Myocyte (in vitro differentiated cells): ENCODE results near the gene EXOC7. TPM values are rescaled to one million over a fixed set of nuclear protein-coding genes. Genes with fewer than 3 reads are reported as not detected.

Experiments used
- DNase-seq: peaks from one replicate; pipeline ENCODE4 v3.0.0-alpha.2; 2012; ENCODE audit warnings: low read depth
- polyA plus RNA-seq: library from polyadenylated mRNA; unstranded; fragments of >200 nt; gene quantifications from one replicate; pipeline ENCODE4 v1.2.1, GENCODE V29; 2012; ENCODE audit warnings: missing spikeins
- total RNA-seq: library from RNA; depleted of rRNA; stranded (reverse); fragments of >200 nt; gene quantifications from 2 replicates; pipeline ENCODE4 v1.2.3, GENCODE V29; 2014

The EXOC7 gene
- total RNA-seq, result 86.2 and 104 TPM in 2 replicates
- polyA plus RNA-seq, result 104 TPM

- peak; percentile 95 for DNase-seq
Observed at GRCh38 chr17:76103274-76104139, at the start of gene EXOC7. TSS of gene EXOC7 (minus strand) at chr17:76103787. CDS start at chr17:76103692, 95 bp downstream.

DNA sequence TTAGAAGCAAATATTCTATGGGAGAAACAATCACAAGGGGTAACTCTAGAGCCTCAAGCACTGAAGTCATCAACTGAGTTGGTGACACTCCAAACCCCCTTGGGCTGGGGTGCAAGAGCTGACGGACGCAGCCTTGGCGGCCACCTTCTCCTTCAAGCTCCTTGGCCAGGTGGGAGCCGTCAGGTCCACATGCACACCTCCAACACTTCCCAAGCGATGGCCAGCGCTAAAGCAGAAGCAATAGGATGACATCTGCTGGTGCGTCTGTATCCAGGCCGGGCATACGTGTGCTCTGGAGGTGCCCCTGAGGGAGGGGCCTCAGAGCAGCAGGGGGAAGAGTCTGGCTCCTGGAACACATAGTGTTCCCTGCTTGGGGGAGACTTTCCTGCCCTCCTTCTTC, 49.6 kb upstream of the EXOC7 start:
- no peak for DNase-seq

DNA sequence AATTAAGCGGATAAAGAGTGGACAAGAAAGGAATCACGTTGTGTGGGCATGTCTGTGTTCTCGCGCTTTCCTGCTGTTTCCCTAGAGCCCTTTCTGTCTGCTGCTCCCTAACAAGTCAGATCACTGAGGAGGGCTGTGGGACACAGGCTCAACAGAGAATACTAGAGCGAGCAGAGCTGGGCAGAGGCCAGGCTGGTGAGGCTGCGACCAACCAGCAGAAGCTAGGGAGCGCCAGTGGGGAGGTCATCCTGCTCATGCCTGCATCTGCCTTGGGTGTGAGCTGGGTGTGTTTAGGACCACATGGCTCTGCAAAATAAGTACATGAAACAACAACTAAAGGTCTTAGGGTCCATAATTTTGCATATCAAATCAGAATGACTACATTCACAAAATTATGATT, 49.0 kb upstream of the EXOC7 start:
- no peak for DNase-seq

DNA sequence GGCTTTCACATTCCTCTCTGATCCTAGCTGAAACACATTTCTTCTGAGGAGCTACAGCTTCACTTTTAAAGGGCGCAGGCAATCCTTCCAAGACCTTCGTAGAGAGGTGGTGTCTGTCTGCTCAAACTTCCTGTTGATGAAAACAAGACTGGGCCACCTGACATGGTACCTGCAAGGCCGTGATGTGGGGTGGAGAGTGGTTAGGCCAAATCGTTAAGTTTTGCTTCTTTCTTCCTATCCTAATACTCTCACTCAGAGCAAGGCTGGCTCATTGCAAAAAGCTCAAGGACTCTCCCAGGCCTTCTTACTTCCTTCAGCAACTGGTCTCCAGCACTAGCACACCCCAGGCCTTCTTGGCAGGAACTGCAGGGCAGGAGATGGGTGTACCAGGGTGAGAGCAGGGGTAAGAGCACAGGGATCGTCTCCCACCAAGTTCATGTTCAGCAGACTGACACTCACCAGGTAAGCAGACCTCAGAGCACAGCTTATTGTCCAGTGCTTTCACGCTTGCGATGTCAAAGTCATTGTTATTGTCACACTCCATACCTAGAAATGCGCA, 48.4 kb upstream of the EXOC7 start:
- DNase-seq, result no peak

DNA sequence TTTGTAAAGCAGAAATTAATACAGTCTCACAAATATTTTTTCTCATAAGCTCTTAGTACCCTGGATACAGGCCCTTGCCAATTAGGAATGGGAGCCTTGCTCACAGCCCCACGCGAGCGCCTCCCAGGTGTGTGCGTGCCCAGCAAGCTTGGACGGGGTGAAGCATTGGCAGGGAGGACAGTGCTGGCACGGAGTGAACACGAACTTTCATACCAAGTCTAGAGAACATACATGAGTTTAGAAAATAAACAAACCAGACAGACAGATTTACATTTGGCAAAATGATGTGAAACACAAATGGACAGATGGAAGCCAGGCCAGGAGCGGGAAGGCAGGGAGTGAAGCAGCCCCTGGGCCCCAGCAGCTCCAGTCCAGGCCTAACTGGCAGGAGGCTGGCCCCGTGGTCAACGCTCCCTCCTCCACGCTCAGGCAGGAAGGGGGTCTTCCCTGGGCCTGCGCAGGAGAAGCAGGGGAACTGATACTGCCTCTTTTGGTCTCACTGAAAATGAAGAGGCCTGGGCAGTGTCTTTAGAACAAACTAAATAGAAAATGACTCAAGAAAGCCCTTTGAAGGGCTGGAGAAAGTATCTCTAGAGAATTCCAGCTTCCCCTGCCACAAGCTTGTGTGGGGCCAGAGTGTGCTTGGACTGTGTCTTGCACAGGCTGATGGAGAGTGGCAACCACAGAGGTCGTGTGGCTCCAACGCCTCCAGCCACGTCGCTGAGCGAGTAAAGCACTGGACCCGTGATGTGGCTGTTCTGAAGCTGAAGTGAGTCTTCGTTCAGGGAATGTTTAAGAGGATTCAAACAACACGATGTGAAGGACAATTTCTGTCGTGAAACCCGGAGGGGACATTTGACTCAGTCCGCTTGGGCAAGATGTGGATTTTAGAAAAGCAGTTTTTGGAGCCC, 47.4 kb upstream of the EXOC7 start:
- no peak for DNase-seq

DNA sequence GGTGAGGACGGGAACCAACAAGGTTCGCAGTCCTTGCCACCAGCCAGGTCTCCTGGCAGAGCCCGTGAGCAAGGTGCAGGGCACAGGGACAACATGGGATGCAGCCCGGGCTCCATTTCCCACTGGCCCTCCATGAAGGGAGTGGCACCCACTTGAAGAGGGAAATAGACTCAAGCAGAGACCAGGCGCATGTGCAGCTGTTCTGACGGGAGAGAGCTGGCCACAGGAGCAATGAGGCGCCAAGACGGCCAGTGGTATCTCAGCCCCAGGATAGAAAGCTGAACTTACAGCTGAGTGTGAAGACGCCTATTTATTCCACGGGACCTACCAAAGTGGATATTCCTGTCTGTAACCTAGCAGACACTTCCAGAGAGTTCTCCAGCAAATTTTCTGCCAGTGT, 45.6 kb upstream of the EXOC7 start:
- peak; percentile 52 for DNase-seq

DNA sequence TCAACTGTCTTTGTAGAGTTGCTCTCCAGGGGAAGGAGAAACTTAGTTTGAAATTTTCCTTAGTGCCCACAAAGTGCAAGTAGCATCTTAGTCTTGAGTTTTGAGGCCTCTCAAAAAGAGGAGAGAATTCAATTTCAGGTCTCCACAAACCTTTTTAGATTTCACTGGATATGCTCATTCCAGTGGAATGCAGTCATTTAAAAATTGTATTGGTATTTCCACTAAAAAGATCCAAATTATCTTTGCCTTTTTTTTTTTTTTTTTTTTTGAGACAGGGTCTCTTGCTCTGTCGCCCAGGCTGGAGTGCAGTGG, 44.4 kb upstream of the EXOC7 start:
- DNase-seq, result no peak

DNA sequence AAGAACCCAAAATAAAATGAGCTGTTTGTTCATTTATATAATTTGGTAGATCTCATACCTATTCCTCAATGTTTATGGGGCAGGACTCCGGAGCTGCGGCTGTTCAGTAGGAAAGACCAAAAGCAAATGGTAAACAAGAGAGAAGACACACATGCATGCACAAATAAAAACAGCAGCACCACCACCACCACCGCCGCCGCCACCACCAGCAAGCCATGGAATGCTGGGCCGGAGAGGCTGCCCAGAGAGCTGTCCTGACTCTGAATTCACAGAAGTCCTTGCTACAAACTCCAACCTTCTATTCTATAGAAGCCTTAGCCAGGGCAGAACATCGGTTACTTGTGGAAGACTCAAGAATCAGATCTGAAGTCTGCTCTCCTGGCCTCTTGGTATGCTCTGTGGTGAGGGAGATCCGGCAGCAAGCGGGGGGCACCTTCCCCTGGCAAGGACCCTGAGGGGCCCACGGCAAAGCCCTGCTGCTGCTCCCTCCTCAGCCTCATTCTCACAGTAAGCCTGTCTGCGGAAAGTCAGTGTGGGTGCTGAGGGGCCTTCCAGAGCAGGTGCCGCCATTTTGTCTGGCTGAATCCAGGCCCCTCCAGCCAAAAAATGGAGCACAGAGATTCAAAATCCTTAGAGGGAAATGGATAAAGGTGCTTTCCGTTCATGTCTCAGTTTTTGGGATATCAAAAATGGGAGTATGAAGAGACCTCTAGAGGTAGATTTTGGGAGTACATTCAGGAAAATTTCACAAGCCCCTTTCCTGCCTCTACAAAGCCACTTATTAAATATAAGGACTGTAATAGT, 43.8 kb upstream of the EXOC7 start:
- DNase-seq, result peak; percentile 31

- no peak for DNase-seq
Observed at GRCh38 chr17:76146053-76146851, 42.7 kb upstream of the EXOC7 start.

DNA sequence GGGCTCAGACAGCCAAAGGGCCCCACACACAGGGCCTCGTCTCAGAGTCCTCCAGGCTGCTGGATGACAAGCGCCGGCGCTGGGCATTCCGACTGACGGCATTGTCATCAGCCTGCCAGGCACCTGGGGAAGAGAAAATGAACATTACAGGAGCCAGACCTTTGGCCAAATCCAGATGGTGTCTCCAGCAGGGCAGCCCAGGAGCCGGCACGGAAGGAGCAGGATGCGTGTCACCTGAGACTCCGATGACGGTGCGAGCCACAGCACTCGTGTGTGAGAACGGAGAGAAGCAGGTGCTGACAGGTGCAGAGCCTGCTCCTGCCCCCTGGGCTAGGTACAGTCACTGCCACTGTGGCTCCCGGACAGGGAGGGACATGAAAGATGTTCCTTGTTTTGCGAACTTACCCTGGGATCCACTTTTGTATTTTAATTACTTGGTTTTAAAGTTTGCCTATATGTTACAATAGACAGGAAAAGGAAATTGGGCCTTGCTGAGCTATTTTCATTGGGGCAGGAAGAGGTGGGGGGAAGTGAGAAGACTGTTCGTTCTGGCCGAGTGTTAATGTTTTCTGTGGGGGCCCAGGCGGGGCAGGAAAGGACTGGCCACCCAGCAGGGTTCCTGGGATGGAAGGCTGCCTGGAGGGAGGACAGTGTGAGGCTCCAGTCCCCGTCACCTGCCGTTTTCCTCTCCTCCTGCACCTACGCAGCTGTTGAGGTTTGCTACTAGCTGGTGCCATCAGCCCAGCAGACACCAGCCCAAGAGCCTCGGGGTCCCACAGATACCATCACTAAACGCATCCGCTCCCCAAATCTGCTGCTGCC, 41.9 kb upstream of the EXOC7 start:
- DNase-seq, result no peak

GRCh38 chr17:76142585-76143041, 39.0 kb upstream of the EXOC7 start:
- DNase-seq, result no peak

DNA sequence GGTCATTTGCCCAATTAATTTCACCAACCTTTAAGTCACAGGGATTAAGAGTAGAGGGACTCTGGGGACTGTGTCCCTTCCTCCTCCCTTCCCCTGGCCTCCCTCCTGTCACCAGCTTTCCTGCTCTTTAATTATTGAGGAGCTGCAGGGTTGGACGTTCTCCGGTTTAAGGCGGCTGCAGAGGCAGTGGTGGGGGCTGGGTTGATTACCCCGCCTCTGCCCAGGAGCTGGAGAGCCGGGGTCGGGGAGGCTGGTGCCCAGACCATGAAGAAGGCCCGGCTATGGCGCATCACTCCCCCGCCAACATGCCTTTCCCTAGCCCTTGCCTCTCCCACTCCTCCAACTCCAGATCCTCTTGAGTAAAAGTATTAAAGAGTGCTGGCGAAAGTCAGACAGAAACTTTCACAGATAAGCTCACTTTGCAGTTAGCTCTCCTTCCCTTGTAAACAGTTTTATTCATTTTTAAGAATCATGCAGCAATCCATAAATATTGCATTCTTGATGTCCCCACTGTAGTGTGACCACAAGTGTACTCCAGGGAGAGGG, 38.5 kb upstream of the EXOC7 start:
- DNase-seq, result no peak

- peak; percentile 85 for DNase-seq
Observed at GRCh38 chr17:76141212-76142038, 37.8 kb upstream of the EXOC7 start, which contains the start of gene FOXJ1. TSS of gene FOXJ1 (minus strand) at chr17:76141245. CDS start at chr17:76140395, 850 bp downstream.

- DNase-seq, result no peak
Observed at GRCh38 chr17:76140661-76141211, 37.1 kb upstream of the EXOC7 start.

- DNase-seq, result no peak
Observed at GRCh38 chr17:76139801-76140660, 36.4 kb upstream of the EXOC7 start.

DNA sequence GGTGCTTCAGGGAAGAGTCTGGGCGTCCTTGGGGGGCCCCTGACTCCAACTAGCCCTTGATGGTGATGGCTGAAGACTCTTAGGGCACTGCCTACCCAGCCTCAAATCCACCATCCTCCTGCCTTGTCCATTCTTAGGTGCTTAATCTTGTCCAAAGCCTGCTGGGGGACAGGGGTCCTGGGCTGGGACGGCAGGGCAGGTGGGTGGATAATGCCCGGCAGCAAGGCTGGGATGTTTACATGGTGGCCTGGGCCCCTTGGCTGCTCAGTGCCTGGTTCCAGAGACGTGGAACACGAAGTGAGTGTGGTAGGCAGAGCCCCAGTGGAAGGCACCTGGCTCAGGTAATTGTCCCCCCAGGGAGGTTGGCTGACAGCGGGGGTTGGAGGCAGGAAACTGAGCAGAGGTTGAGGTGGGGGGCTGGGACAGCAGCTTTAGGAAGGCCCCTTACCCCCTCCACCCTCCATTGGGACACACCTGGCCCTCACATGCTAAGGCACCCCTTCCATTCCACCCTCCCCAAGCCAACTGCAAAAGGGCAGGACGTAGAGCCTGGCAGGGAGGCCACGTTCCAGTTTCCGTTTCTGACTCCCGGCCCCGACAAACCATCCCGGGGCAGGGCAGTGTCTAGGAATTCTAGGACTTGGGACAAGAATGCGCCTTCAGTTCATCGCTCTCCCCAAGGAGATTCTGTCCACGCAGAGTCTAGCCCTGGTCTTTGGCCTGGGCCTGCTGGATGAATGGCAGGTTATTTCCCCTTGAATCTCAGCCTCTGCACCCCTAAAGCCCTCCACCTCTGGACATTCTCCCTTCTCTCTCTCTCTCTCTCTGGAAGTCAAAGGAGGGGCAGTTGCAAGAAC, 35.5 kb upstream of the EXOC7 start:
- DNase-seq, result no peak
